Nephron progenitor cell (in vitro differentiated cells): ENCODE results near the gene ABI1.
A peak's percentile ranks its signal among the peaks of the same experiment; 100 is the strongest.

Experiments used
- DNase-seq: peaks from one replicate; pipeline ENCODE4 v3.0.0; 2021
- H3K27ac Mint-ChIP-seq: 2 replicates; pipeline ENCODE4 v1.8.0; 2021; ENCODE audit warnings: mild to moderate bottlenecking, moderate library complexity, mixed read lengths
- H3K27me3 Mint-ChIP-seq: 2 replicates; pipeline ENCODE4 v1.8.0; 2021; ENCODE audit warnings: mild to moderate bottlenecking, low read depth, mixed read lengths; ENCODE audit not compliant: poor library complexity
- H3K36me3 Mint-ChIP-seq: 2 replicates; pipeline ENCODE4 v1.8.0; 2021; ENCODE audit warnings: low read depth, mixed read lengths
- H3K4me1 Mint-ChIP-seq: 2 replicates; pipeline ENCODE4 v1.8.0; 2021; ENCODE audit warnings: mixed read lengths
- H3K4me3 Mint-ChIP-seq: 2 replicates; pipeline ENCODE4 v1.8.0; 2021; ENCODE audit warnings: mild to moderate bottlenecking, moderate library complexity, mixed read lengths
- H3K9me3 Mint-ChIP-seq: 2 replicates; pipeline ENCODE4 v1.8.0; 2021; ENCODE audit warnings: mild to moderate bottlenecking, moderate library complexity, mixed read lengths
- TF ChIP-seq, protein P1 (sequence below): fragments of 200-600 bp; sonication (generic); IDR thresholded peaks from 2 replicates; pipeline ENCODE4 v1.5.0; 2021; ENCODE audit warnings: antibody characterized with exemption

Gene ABI1

DNA sequence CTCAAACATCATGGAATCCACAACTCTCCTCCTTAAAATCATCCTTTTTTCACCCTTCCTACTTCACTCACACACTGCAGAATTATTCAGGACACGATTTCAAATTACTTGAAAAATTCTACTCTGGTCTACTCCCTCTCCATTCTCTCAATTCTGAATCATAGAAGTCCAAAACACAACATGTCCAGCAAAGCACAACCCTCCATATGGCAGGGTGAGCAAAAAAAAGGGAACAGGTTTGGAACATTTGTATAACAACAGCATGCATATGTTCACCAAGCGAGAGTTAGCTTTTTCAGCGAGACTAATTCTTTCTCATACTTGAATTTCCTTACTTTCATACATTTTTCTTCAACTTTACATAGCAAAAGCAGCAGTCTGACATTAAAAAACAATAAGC is 73.4 kb downstream of the ABI1 start:
- Mint-ChIP-seq H3K9me3 (peaks cover 23% of the 10 kb centered on the region), H3K36me3 (peaks cover 37% of the 10 kb centered on the region), H3K4me1 (peaks cover 7% of the 10 kb centered on the region), H3K4me3 (no peak overlapping the region), H3K27me3 (no peaks in the 10 kb centered on the region), H3K27ac (peak overlapping the region; percentile 55)
- TF ChIP-seq, protein P1, sequence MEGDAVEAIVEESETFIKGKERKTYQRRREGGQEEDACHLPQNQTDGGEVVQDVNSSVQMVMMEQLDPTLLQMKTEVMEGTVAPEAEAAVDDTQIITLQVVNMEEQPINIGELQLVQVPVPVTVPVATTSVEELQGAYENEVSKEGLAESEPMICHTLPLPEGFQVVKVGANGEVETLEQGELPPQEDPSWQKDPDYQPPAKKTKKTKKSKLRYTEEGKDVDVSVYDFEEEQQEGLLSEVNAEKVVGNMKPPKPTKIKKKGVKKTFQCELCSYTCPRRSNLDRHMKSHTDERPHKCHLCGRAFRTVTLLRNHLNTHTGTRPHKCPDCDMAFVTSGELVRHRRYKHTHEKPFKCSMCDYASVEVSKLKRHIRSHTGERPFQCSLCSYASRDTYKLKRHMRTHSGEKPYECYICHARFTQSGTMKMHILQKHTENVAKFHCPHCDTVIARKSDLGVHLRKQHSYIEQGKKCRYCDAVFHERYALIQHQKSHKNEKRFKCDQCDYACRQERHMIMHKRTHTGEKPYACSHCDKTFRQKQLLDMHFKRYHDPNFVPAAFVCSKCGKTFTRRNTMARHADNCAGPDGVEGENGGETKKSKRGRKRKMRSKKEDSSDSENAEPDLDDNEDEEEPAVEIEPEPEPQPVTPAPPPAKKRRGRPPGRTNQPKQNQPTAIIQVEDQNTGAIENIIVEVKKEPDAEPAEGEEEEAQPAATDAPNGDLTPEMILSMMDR = no peak
- no peak for DNase-seq

- no peak overlapping the region for H3K27ac Mint-ChIP-seq
- no peak for DNase-seq
- no peaks in the 10 kb centered on the region for H3K9me3 Mint-ChIP-seq
- H3K36me3 Mint-ChIP-seq = peaks cover 5% of the 10 kb centered on the region
- TF ChIP-seq, protein P1 = no peak
- no peaks in the 10 kb centered on the region for H3K27me3 Mint-ChIP-seq
- peaks cover 5% of the 10 kb centered on the region for H3K4me1 Mint-ChIP-seq
- no peak overlapping the region for H3K4me3 Mint-ChIP-seq
These were observed 79.0 kb downstream of the ABI1 start for GRCh38 chr10:26781797-26782196.

DNA sequence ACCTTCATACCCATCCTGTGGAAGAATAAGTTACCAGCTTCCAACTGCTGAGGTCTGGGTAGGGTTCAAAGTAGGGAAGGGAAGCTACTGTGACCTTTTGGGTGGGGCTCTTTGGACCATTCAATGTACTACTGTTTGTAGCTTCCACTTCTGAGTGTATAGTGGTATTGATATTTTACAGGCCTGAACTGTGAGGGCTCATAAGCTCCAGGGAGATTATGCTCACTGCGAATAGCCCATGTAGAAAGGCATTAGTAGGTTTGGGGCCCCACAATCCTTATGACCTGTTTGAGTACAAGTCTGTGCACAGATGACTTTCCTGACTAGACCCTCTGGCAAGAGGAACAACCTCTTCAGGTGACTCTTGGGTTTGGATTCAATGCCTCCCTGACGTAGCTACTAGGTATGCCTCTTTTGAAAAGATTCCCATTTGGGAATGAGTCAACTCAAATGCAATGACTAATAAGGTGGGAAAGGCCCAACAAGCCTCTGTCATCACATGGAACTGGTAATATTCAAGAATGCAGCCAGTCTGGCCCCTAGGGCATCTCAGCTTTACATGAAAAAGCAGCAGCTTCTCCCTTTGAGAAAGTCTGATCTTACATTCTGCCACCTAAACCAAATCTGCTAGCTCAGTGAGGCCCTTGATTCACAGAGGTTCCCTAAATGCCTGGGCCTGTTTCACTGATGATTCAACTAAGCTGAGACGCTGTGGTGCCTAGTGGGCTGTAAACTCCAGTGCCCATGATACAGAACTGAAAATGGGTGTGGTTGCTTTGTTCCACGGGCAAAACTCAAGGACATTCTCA is 79.8 kb downstream of the ABI1 start:
- Mint-ChIP-seq H3K27me3 (no peaks in the 10 kb centered on the region), H3K36me3 (no peaks in the 10 kb centered on the region), H3K9me3 (no peaks in the 10 kb centered on the region), H3K4me1 (no peaks in the 10 kb centered on the region), H3K4me3 (no peak overlapping the region), H3K27ac (no peak overlapping the region)
- DNase-seq = no peak
- TF ChIP-seq, protein P1 = no peak

DNA sequence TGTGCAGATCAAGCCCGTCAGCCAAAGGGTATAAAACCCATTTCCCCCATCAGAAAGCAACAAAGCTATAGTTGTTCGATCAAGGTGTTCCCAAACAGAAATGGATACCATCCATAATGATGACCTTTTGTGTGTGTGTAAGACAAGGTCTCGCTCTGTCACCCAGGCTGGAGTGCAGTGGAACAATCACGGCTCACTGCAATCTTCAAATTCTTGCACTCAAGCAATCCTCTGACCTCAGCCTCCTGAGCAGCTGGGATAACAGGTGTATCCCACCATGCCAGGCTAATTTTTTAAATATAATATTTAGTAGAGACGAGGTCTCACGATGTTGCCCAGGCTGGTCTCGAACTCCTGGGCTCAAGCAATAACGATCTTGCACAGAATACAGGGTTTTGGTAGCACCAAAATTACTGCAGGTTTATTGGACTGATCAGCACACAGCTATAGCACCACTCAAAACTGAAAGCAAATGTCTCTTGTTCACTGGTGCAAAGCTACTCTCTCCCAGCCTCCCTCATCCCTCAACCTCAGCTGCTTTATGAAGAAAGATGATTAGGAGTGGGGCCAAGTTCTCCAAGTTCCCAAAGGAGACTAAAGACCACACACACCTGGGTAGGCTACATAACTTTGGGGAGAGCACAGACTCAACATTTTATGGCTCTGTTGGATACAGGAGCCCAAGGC is 80.5 kb downstream of the ABI1 start:
- H3K4me1 Mint-ChIP-seq = no peaks in the 10 kb centered on the region
- no peaks in the 10 kb centered on the region for H3K9me3 Mint-ChIP-seq
- H3K27me3 Mint-ChIP-seq = no peaks in the 10 kb centered on the region
- TF ChIP-seq, protein P1 = no peak
- H3K27ac Mint-ChIP-seq = no peak overlapping the region
- H3K4me3 Mint-ChIP-seq = no peak overlapping the region
- H3K36me3 Mint-ChIP-seq = no peaks in the 10 kb centered on the region
- DNase-seq = no peak

DNA sequence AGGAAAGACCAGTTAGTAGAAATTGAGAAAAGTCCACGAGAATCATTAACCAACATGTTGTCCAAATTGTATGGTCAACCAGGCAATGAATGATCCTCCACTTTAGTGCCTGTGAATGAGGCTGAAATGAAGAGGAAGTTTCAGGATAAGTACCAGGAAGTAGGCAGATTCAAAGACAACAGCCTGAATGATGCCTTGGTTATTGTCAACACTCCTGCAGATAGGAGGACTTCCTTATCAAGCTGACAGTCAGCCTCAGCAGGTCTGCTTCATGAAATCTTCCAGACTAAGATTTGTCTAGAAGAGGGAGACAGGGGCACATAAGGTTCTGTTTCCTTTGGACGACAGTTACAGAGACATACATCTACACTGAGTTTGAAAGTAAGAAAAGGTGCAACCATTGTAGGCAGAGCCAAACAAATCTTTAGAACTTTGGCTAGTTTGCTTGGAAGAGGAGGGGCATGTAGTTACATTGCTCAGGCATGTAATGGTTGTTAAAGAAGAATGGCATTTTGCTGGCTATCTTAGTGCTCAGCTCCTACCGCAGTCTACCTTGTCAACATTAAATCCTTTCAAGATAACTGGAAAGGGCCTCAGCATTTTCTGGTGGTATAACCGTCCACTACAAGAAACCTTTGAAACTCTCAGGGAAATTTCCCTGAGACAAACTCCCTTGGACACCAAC is 81.4 kb downstream of the ABI1 start:
- Mint-ChIP-seq H3K4me3 (no peak overlapping the region), H3K36me3 (no peaks in the 10 kb centered on the region), H3K27ac (no peak overlapping the region), H3K27me3 (no peaks in the 10 kb centered on the region), H3K9me3 (no peaks in the 10 kb centered on the region), H3K4me1 (no peaks in the 10 kb centered on the region)
- no peak for DNase-seq
- TF ChIP-seq, protein P1 = no peak
